ENCODE measurements around the gene TLE3.

Gene TLE3

GRCh38 chr15:70035051-70035718, 62.5 kb downstream of the TLE3 start:
- peaks cover 21% of the 10 kb centered on the region for H3K4me1 ChIP-seq (ENCODE audit: insufficient read depth, insufficient read length)
- no peak for DNase-seq (ENCODE audit: low read depth, low spot score)
- TF ChIP-seq ZNF274 (IDR thresholded peaks at IDR 0.05; ENCODE audit: low read depth, low read length) = no peak
- TF ChIP-seq SUZ12 (IDR thresholded peaks at IDR 0.05; ENCODE audit: extremely low read depth, insufficient read depth, insufficient read length) = no peak
- TF ChIP-seq YY1 (IDR thresholded peaks at IDR 0.05; ENCODE audit: insufficient read depth, insufficient read length) = no peak
- H3K9ac ChIP-seq (ENCODE audit: insufficient read length, low read depth) = no peak overlapping the region
- no peaks in the 10 kb centered on the region for H3K27me3 ChIP-seq (ENCODE audit: insufficient read depth, insufficient read length)
- H3K4me3 ChIP-seq (ENCODE audit: insufficient read length, low read depth) = no peak overlapping the region
- H3K9me3 ChIP-seq (ENCODE audit: insufficient read depth, low read length) = no peaks in the 10 kb centered on the region
- no peaks in the 10 kb centered on the region for H3K36me3 ChIP-seq (ENCODE audit: insufficient read depth, insufficient read length, low read length)

GRCh38 chr15:70034596-70034995, 63.1 kb downstream of the TLE3 start:
- H3K4me3 ChIP-seq (ENCODE audit: insufficient read length, low read depth) = no peak overlapping the region
- H3K9me3 ChIP-seq (ENCODE audit: insufficient read depth, low read length) = no peaks in the 10 kb centered on the region
- H3K36me3 ChIP-seq (ENCODE audit: insufficient read depth, insufficient read length, low read length) = no peaks in the 10 kb centered on the region
- peaks cover 21% of the 10 kb centered on the region for H3K4me1 ChIP-seq (ENCODE audit: insufficient read depth, insufficient read length)
- TF ChIP-seq ZNF274 (IDR thresholded peaks at IDR 0.05; ENCODE audit: low read depth, low read length) (no peak), SUZ12 (IDR thresholded peaks at IDR 0.05; ENCODE audit: extremely low read depth, insufficient read depth, insufficient read length) (no peak), YY1 (IDR thresholded peaks at IDR 0.05; ENCODE audit: insufficient read depth, insufficient read length) (no peak)
- no peaks in the 10 kb centered on the region for H3K27me3 ChIP-seq (ENCODE audit: insufficient read depth, insufficient read length)
- no peak for DNase-seq (ENCODE audit: low read depth, low spot score)
- no peak overlapping the region for H3K9ac ChIP-seq (ENCODE audit: insufficient read length, low read depth)

GRCh38 chr15:70034141-70034540, 63.6 kb downstream of the TLE3 start:
- H3K4me3 ChIP-seq (ENCODE audit: insufficient read length, low read depth) = no peak overlapping the region
- H3K4me1 ChIP-seq (ENCODE audit: insufficient read depth, insufficient read length) = peaks cover 21% of the 10 kb centered on the region
- DNase-seq (ENCODE audit: low read depth, low spot score) = no peak
- H3K9ac ChIP-seq (ENCODE audit: insufficient read length, low read depth) = no peak overlapping the region
- H3K9me3 ChIP-seq (ENCODE audit: insufficient read depth, low read length) = no peaks in the 10 kb centered on the region
- TF ChIP-seq ZNF274 (IDR thresholded peaks at IDR 0.05; ENCODE audit: low read depth, low read length) = no peak
- no peak for TF ChIP-seq YY1 (IDR thresholded peaks at IDR 0.05; ENCODE audit: insufficient read depth, insufficient read length)
- TF ChIP-seq SUZ12 (IDR thresholded peaks at IDR 0.05; ENCODE audit: extremely low read depth, insufficient read depth, insufficient read length) = no peak
- H3K27me3 ChIP-seq (ENCODE audit: insufficient read depth, insufficient read length) = no peaks in the 10 kb centered on the region
- H3K36me3 ChIP-seq (ENCODE audit: insufficient read depth, insufficient read length, low read length) = no peaks in the 10 kb centered on the region

- TF ChIP-seq ZNF274 (IDR thresholded peaks at IDR 0.05; ENCODE audit: low read depth, low read length) (no peak), SUZ12 (IDR thresholded peaks at IDR 0.05; ENCODE audit: extremely low read depth, insufficient read depth, insufficient read length) (no peak), YY1 (IDR thresholded peaks at IDR 0.05; ENCODE audit: insufficient read depth, insufficient read length) (no peak)
- H3K4me3 ChIP-seq (ENCODE audit: insufficient read length, low read depth) = no peak overlapping the region
- peaks cover 21% of the 10 kb centered on the region for H3K4me1 ChIP-seq (ENCODE audit: insufficient read depth, insufficient read length)
- no peak overlapping the region for H3K9ac ChIP-seq (ENCODE audit: insufficient read length, low read depth)
- H3K9me3 ChIP-seq (ENCODE audit: insufficient read depth, low read length) = no peaks in the 10 kb centered on the region
- no peaks in the 10 kb centered on the region for H3K27me3 ChIP-seq (ENCODE audit: insufficient read depth, insufficient read length)
- no peak for DNase-seq (ENCODE audit: low read depth, low spot score)
- no peaks in the 10 kb centered on the region for H3K36me3 ChIP-seq (ENCODE audit: insufficient read depth, insufficient read length, low read length)
Measured at GRCh38 chr15:70033529-70034140, 64.1 kb downstream of the TLE3 start.

- no peak for DNase-seq (ENCODE audit: low read depth, low spot score)
- H3K9me3 ChIP-seq (ENCODE audit: insufficient read depth, low read length) = no peaks in the 10 kb centered on the region
- H3K27me3 ChIP-seq (ENCODE audit: insufficient read depth, insufficient read length) = no peaks in the 10 kb centered on the region
- no peak for TF ChIP-seq ZNF274 (IDR thresholded peaks at IDR 0.05; ENCODE audit: low read depth, low read length)
- no peak for TF ChIP-seq SUZ12 (IDR thresholded peaks at IDR 0.05; ENCODE audit: extremely low read depth, insufficient read depth, insufficient read length)
- TF ChIP-seq YY1 (IDR thresholded peaks at IDR 0.05; ENCODE audit: insufficient read depth, insufficient read length) = no peak
- peaks cover 21% of the 10 kb centered on the region for H3K4me1 ChIP-seq (ENCODE audit: insufficient read depth, insufficient read length)
- no peak overlapping the region for H3K4me3 ChIP-seq (ENCODE audit: insufficient read length, low read depth)
- H3K9ac ChIP-seq (ENCODE audit: insufficient read length, low read depth) = no peak overlapping the region
- H3K36me3 ChIP-seq (ENCODE audit: insufficient read depth, insufficient read length, low read length) = no peaks in the 10 kb centered on the region
Measured at GRCh38 chr15:70033109-70033508, 64.6 kb downstream of the TLE3 start.

- Histone ChIP-seq H3K9ac (ENCODE audit: insufficient read length, low read depth) (no peak overlapping the region), H3K36me3 (ENCODE audit: insufficient read depth, insufficient read length, low read length) (no peaks in the 10 kb centered on the region), H3K27me3 (ENCODE audit: insufficient read depth, insufficient read length) (no peaks in the 10 kb centered on the region), H3K9me3 (ENCODE audit: insufficient read depth, low read length) (no peaks in the 10 kb centered on the region), H3K4me3 (ENCODE audit: insufficient read length, low read depth) (no peak overlapping the region), H3K4me1 (ENCODE audit: insufficient read depth, insufficient read length) (peaks cover 21% of the 10 kb centered on the region)
- no peak for DNase-seq (ENCODE audit: low read depth, low spot score)
- TF ChIP-seq SUZ12 (IDR thresholded peaks at IDR 0.05; ENCODE audit: extremely low read depth, insufficient read depth, insufficient read length) = no peak
- TF ChIP-seq ZNF274 (IDR thresholded peaks at IDR 0.05; ENCODE audit: low read depth, low read length) = no peak
- TF ChIP-seq YY1 (IDR thresholded peaks at IDR 0.05; ENCODE audit: insufficient read depth, insufficient read length) = no peak
Measured at GRCh38 chr15:70032509-70032908, 65.2 kb downstream of the TLE3 start.

- Histone ChIP-seq H3K36me3 (ENCODE audit: insufficient read depth, insufficient read length, low read length) (no peaks in the 10 kb centered on the region), H3K9me3 (ENCODE audit: insufficient read depth, low read length) (no peaks in the 10 kb centered on the region), H3K9ac (ENCODE audit: insufficient read length, low read depth) (no peak overlapping the region), H3K4me3 (ENCODE audit: insufficient read length, low read depth) (no peak overlapping the region), H3K27me3 (ENCODE audit: insufficient read depth, insufficient read length) (no peaks in the 10 kb centered on the region), H3K4me1 (ENCODE audit: insufficient read depth, insufficient read length) (peaks cover 19% of the 10 kb centered on the region)
- no peak for DNase-seq (ENCODE audit: low read depth, low spot score)
- no peak for TF ChIP-seq YY1 (IDR thresholded peaks at IDR 0.05; ENCODE audit: insufficient read depth, insufficient read length)
- no peak for TF ChIP-seq SUZ12 (IDR thresholded peaks at IDR 0.05; ENCODE audit: extremely low read depth, insufficient read depth, insufficient read length)
Measured at GRCh38 chr15:70031713-70032112, 66.0 kb downstream of the TLE3 start.
